Adrenal gland (tissue), 12 donors: ENCODE results near the gene AUTS2. TPM values are rescaled to one million over a fixed set of nuclear protein-coding genes. Genes with fewer than 3 reads are reported as not detected.

Experiments used
- DNase-seq, 7 donors: peaks; one replicate each; pipeline ENCODE4 v3.0.0-alpha.2; 2019 to 2020
- H3K27ac ChIP-seq, 5 donors: fragments of 200-600 bp; sonication (generic) in 4 of 5; 1 replicate in 3 of 5; 2 replicates in 2 of 5; pipeline versions ENCODE4 v1.5.1 to v1.8.0; 2016 to 2020; ENCODE audit warnings: mild to moderate bottlenecking in 1 of 5
- H3K27me3 ChIP-seq: fragments of 200-600 bp; 2 replicates; pipeline ENCODE4 v1.8.0; 2021
- H3K36me3 ChIP-seq, 2 donors: fragments of 200-600 bp; replicated peaks in 1 of 2; 1 replicate in 1 of 2; 2 replicates in 1 of 2; pipeline versions ENCODE4 v1.5.1 to v1.8.0; 2018 to 2022
- H3K4me1 ChIP-seq, 2 donors: fragments of 200-600 bp; replicated peaks in 1 of 2; 1 replicate in 1 of 2; 2 replicates in 1 of 2; pipeline versions ENCODE4 v1.5.1 to v1.8.0; 2018 to 2021
- H3K4me3 ChIP-seq, 4 donors: fragments of 200-600 bp; sonication (generic) in 3 of 4; one replicate each; pipeline ENCODE4 v1.5.1; 2016 to 2018
- H3K9me3 ChIP-seq, 3 donors: fragments of 200-600 bp; sonication (generic) in 1 of 3; replicated peaks in 1 of 3; 1 replicate in 2 of 3; 2 replicates in 1 of 3; pipeline versions ENCODE4 v1.5.1 to v1.8.0; 2016 to 2021
- POLR2A ChIP-seq, 2 donors: fragments of 450-650 bp; IDR thresholded peaks; one replicate each; pipeline ENCODE4 v1.6.1; 2017; ENCODE audit warnings: antibody characterized with exemption in 2 of 2, mild to moderate bottlenecking in 2 of 2, moderate library complexity in 1 of 2
- WGBS, 4 donors: extraction: QIAGEN DNeasy Blood & Tissue Kit in 2 of 4; methylation state at CpG; one replicate each; pipeline versions ENCODE4 v1.1.5 to v1.1.7; 2013 to 2017; 5-methylcytosine and 5-hydroxymethylcytosine counted together
- intact Hi-C, 2 donors: fragments of 100-400 bp; cut with DNase I; formaldehyde crosslinking; loops; one replicate each; pipeline versions ENCODE4 v1.14.1 to v1.15.0; 2022 to 2023
- polyA plus RNA-seq, 3 donors: library from polyadenylated mRNA; stranded (reverse); fragments of 200-250 nt in 2 of 3; fragments of 350-450 nt in 1 of 3; fragmentation: Illumina TruSeq in 1 of 3; extraction: RNeasy Lipid Tissue Mini Kit (QIAGEN cat#74804) in 1 of 3; gene quantifications; one replicate each; pipeline ENCODE4 v1.2.3, GENCODE V29; 2013 to 2014
- total RNA-seq, 9 donors: library from RNA; depleted of rRNA in 4 of 9; stranded (reverse); fragments of >200 nt in 4 of 9; fragments of 120-200 nt in 1 of 9; fragmentation: NEBNext Ultra II Directional in 1 of 9; extraction: Animal tissue kit (Norgen Biotek cat#: 25700) in 1 of 9; gene quantifications; one replicate each; pipeline versions ENCODE4 v1.1.0 to v1.2.4, GENCODE V29; 2013 to 2023
- TF ChIP-seq, protein P1 (sequence below), 6 experiments: fragments of 450-650 bp in 4 of 6; fragments of 200-600 bp in 2 of 6; sonication (generic) in 1 of 6; IDR thresholded peaks; 1 replicate in 5 of 6; 2 replicates in 1 of 6; pipeline versions ENCODE4 v1.5.1 to v1.8.0; 2016 to 2021; ENCODE audit warnings: antibody characterized with exemption in 6 of 6, mild to moderate bottlenecking in 2 of 6, moderate library complexity in 1 of 6
- donor health status: healthy with polysubstance abuse.
- donor health status: Bipolar disorder and iron deficiency.
- donor health status: DM: yes; HTN: yes; CAD: no.
- donor health status: DM: no; HTN: no; CAD: no.
- donor health status: DM: no; HTN: no; CAD: no.
- donor health status: DM: yes; HTN: yes; CAD: no.

AUTS2 gene
- total and polyA plus RNA-seq, 12 donors, result 6.4 to 44.0 (median 15.2) TPM

DNA sequence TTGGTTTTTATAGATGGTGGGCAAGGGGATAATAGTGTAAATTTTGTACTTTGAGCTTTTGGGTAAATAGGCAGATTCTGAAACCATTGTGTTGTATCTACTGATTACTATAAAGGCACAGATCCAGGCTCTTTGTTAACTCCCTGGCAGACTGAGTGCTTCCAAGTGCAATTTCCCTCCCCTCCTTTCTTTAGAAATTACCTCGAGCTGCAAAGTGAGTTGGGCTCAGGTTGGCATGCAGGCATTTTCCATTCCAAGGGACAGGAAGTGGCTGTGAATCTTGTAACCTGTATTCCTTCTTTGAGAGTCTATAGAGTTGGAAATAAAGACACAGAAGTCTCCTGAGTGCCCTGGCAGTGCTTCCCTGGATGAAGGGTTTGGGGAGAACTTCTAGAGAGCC lies 1039.5 kb downstream of the AUTS2 start:
- H3K27me3 ChIP-seq, result no peaks in the 10 kb centered on the region
- no peaks in the 10 kb centered on the region for H3K9me3 ChIP-seq
- no peak for TF ChIP-seq POLR2A (IDR thresholded peaks at IDR 0.05)
- TF ChIP-seq, protein P1, sequence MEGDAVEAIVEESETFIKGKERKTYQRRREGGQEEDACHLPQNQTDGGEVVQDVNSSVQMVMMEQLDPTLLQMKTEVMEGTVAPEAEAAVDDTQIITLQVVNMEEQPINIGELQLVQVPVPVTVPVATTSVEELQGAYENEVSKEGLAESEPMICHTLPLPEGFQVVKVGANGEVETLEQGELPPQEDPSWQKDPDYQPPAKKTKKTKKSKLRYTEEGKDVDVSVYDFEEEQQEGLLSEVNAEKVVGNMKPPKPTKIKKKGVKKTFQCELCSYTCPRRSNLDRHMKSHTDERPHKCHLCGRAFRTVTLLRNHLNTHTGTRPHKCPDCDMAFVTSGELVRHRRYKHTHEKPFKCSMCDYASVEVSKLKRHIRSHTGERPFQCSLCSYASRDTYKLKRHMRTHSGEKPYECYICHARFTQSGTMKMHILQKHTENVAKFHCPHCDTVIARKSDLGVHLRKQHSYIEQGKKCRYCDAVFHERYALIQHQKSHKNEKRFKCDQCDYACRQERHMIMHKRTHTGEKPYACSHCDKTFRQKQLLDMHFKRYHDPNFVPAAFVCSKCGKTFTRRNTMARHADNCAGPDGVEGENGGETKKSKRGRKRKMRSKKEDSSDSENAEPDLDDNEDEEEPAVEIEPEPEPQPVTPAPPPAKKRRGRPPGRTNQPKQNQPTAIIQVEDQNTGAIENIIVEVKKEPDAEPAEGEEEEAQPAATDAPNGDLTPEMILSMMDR (IDR thresholded peaks at IDR 0.05), result no peak
- no peak overlapping the region for H3K27ac ChIP-seq
- H3K4me3 ChIP-seq, result no peak overlapping the region
- H3K4me1 ChIP-seq, result no peaks in the 10 kb centered on the region
- 72 to 92% (median 75%) methylated on average over 1 of the region's 1 CpG for WGBS, 4 donors
- H3K36me3 ChIP-seq, result no peaks in the 10 kb centered on the region
- no peak for DNase-seq
- intact Hi-C loops, result no loop called here

DNA sequence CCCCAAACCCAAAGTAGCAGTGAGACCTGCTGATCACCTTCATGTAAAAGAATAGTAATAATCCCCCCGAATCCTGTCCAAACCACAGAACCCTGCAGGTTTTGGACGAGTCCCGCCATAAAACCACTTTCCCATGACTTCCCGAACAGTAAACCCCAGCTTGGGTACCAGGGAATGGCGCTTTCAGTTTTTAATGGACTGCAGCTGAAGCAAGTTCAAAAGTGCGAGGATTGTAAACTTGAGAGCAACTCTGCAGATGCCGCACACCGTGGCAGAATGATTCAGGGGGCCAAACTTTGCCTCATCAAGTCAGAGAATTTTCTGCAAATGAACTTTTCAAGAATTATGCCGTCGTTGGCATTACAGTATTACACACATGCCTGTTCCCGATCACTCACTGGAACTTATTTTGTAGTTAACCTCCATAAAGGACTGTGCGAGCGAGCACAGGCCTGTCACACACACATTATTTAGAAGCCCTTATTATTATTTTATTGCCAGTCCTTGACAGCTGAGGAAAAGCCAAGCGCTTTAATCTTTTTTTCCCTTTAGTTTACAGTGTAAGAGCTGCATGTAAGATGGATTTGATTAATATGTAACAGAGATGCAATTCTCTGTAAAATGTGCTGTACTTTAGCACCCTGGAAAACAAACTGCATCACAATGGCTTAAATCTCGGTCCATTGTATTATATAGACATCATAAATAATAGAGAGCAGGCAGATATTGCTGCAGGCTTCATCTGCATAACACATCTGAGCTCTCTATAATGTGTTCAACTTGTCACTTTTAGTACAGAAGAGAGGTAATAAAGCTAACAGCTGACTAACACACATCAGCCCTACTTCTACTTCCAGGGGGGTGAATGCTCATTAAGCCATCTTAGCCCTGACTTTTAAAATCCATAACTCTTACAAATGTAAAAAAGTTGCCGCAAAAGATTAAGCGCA lies 1040.2 kb downstream of the AUTS2 start:
- intact Hi-C loops, result no loop called here
- Histone ChIP-seq H3K4me1 (no peaks in the 10 kb centered on the region), H3K27me3 (no peaks in the 10 kb centered on the region), H3K27ac (no peak overlapping the region), H3K36me3 (no peaks in the 10 kb centered on the region), H3K9me3 (no peaks in the 10 kb centered on the region), H3K4me3 (no peak overlapping the region)
- DNase-seq, result no peak
- TF ChIP-seq POLR2A (IDR thresholded peaks at IDR 0.05), result no peak
- 91 to 94% (median 92%) methylated on average over 17 of the region's 17 CpGs for WGBS, 4 donors

DNA sequence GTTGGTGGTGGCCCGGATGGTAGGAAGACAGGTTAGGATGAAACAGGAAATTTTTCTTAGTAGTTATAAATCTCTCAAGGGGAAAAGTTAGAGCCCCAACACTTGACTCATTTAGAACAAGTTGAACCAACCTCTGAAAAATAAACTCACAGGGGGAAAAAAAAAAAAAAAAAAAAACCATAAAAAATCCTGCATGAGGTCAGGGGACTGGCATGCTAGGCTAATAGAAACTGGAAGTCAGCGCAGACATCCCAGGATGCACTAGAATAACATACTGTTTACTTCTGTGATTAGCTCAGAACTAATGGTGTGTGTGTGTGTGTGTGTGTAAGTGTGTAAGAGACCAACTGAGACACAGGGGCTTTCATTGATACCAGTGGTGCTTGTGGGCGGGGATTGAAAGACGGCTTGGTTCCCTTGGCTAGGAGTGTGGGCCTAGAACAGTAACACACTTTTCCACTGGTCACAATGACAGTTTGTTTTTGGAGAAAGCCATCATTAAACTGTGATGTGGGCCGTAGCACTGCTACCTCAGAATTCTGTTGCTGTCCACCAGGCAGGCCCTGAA lies 1042.1 kb downstream of the AUTS2 start:
- 87 to 100% (median 93%) methylated on average over 5 of the region's 5 CpGs for WGBS, 4 donors
- no peaks in the 10 kb centered on the region for H3K27me3 ChIP-seq
- no peak for DNase-seq
- intact Hi-C loops, result no loop called here
- H3K9me3 ChIP-seq, result no peaks in the 10 kb centered on the region
- no peak overlapping the region for H3K27ac ChIP-seq
- H3K36me3 ChIP-seq, result no peaks in the 10 kb centered on the region
- no peaks in the 10 kb centered on the region for H3K4me1 ChIP-seq
- TF ChIP-seq, protein P1 (IDR thresholded peaks at IDR 0.05), result no peak
- no peak for TF ChIP-seq POLR2A (IDR thresholded peaks at IDR 0.05)
- H3K4me3 ChIP-seq, result no peak overlapping the region

DNA sequence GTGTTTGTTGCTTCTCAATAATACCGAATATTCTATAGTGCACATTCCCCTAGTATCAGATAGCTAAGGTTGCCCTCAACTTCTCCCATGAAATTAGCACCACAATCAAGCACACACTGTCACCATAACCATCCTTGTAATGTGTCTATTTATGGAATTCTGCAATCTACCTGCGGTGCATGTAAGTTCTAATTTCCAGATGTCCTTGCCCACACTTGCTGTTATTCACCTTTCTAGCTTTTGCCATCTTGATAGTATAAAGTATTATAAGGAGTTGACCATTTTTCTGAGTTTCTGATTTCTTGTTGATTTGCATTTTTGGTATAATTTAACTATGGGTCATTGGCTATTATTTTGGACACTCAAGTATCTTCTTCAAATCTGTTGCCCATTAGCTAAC lies 1043.6 kb downstream of the AUTS2 start:
- Histone ChIP-seq H3K4me1 (no peaks in the 10 kb centered on the region), H3K9me3 (no peaks in the 10 kb centered on the region), H3K36me3 (no peaks in the 10 kb centered on the region), H3K27me3 (no peaks in the 10 kb centered on the region), H3K4me3 (no peak overlapping the region), H3K27ac (no peak overlapping the region)
- intact Hi-C loops, result no loop called here
- 89 to 100% (median 94%) methylated on average over 2 of the region's 2 CpGs for WGBS, 4 donors
- no peak for DNase-seq
- TF ChIP-seq, protein P1 (IDR thresholded peaks at IDR 0.05), result no peak
- no peak for TF ChIP-seq POLR2A (IDR thresholded peaks at IDR 0.05)
